GM19324 (cell line): ENCODE data around the gene GALR3.

ENCODE experiments used
- ATAC-seq: cut with Tn5 transposase; IDR thresholded peaks from one replicate; pipeline ENCODE4 v1.9.1; 2021; ENCODE audit warnings: mild to moderate bottlenecking, moderate library complexity; ENCODE audit not compliant: unreplicated experiment, low FRiP score

GALR3 gene

GRCh38 chr22:37802310-37803194 lies 20.6 kb upstream of the GALR3 start:
- ATAC-seq: no peak

GRCh38 chr22:37803195-37803638 lies 20.0 kb upstream of the GALR3 start:
- ATAC-seq: no peak

- no peak for ATAC-seq
Measured at GRCh38 chr22:37803639-37804351, 19.4 kb upstream of the GALR3 start.

GRCh38 chr22:37804352-37804880 lies 18.8 kb upstream of the GALR3 start:
- no peak for ATAC-seq

- no peak for ATAC-seq
Measured at GRCh38 chr22:37804881-37805809, 18.0 kb upstream of the GALR3 start.

GRCh38 chr22:37805810-37806277 lies 17.3 kb upstream of the GALR3 start:
- ATAC-seq: no peak

GRCh38 chr22:37806409-37807333 lies 16.5 kb upstream of the GALR3 start:
- ATAC-seq: no peak

GRCh38 chr22:37807410-37808293 lies 15.5 kb upstream of the GALR3 start, which contains the start of gene GCAT:
Gene GCAT (plus strand): TSS chr22:37807934. CDS start chr22:37807968, 34 bp downstream.
- ATAC-seq: peak; percentile 85

GRCh38 chr22:37808294-37808657 lies 14.9 kb upstream of the GALR3 start:
- no peak for ATAC-seq

GRCh38 chr22:37809672-37810333 lies 13.4 kb upstream of the GALR3 start:
- no peak for ATAC-seq

GRCh38 chr22:37811867-37812266 lies 11.3 kb upstream of the GALR3 start:
- no peak for ATAC-seq

- no peak for ATAC-seq
Measured at GRCh38 chr22:37812869-37813678, 10.1 kb upstream of the GALR3 start.

GRCh38 chr22:37815593-37815992 lies 7.6 kb upstream of the GALR3 start:
- ATAC-seq: no peak

- no peak for ATAC-seq
Measured at GRCh38 chr22:37816543-37817180, 6.5 kb upstream of the GALR3 start.

- peak; percentile 66 for ATAC-seq
Measured at GRCh38 chr22:37817705-37818408, 5.3 kb upstream of the GALR3 start.
